Suprapubic skin (tissue), 4 donors: Measurements from ENCODE around the gene DPYSL5. TPM values are rescaled to one million over a fixed set of nuclear protein-coding genes. Genes with fewer than 3 reads are reported as not detected.

ENCODE experiments used
- DNase-seq, 2 donors: peaks; one replicate each; pipeline ENCODE4 v3.0.0-alpha.2; 2019; ENCODE audit warnings: low spot score in 2 of 2
- H3K27ac ChIP-seq: fragments of 200-600 bp; sonication (generic); one replicate; pipeline ENCODE4 v1.5.1; 2019
- H3K27me3 ChIP-seq: fragments of 200-600 bp; sonication (generic); one replicate; pipeline ENCODE4 v1.5.1; 2019
- H3K36me3 ChIP-seq: fragments of 200-600 bp; sonication (generic); one replicate; pipeline ENCODE4 v1.5.1; 2019
- H3K4me1 ChIP-seq: fragments of 200-600 bp; sonication (generic); one replicate; pipeline ENCODE4 v1.5.1; 2019
- H3K4me3 ChIP-seq: fragments of 200-600 bp; sonication (generic); one replicate; pipeline ENCODE4 v1.5.1; 2019; ENCODE audit warnings: mild to moderate bottlenecking
- H3K9me3 ChIP-seq: fragments of 200-600 bp; sonication (generic); one replicate; pipeline ENCODE4 v1.5.1; 2019
- EP300 ChIP-seq: sonication (generic); formaldehyde crosslinking; IDR thresholded peaks from one replicate; pipeline ENCODE4 v1.6.1; 2017; ENCODE audit warnings: antibody characterized with exemption
- POLR2A ChIP-seq, 2 donors: fragments of 450-650 bp; IDR thresholded peaks; one replicate each; pipeline ENCODE4 v1.6.1; 2017; ENCODE audit warnings: antibody characterized with exemption in 2 of 2, mild to moderate bottlenecking in 2 of 2, moderate library complexity in 2 of 2
- POLR2AphosphoS5 ChIP-seq, 3 donors: sonication (generic); formaldehyde crosslinking; IDR thresholded peaks; one replicate each; pipeline ENCODE4 v1.6.1; 2017; ENCODE audit warnings: antibody characterized with exemption in 3 of 3
- whole genome bisulfite sequencing: methylation state at CpG from one replicate; pipeline ENCODE4 v1.1.5; 2018; 5-methylcytosine and 5-hydroxymethylcytosine counted together
- total RNA-seq, 4 donors: library from RNA; depleted of rRNA; stranded (reverse); fragments of >200 nt; gene quantifications; one replicate each; pipeline ENCODE4 v1.1.0, GENCODE V29; 2016
- TF ChIP-seq, protein P1 (sequence below), 2 donors: fragments of 200-600 bp in 1 of 2; fragments of 450-650 bp in 1 of 2; sonication (generic) in 1 of 2; IDR thresholded peaks; one replicate each; pipeline ENCODE4 v1.5.1; 2016 to 2019; ENCODE audit warnings: antibody characterized with exemption in 2 of 2, mild to moderate bottlenecking in 1 of 2, moderate library complexity in 1 of 2

DPYSL5 gene
- total RNA-seq, 4 donors from 2014 or later = not detected

DNA sequence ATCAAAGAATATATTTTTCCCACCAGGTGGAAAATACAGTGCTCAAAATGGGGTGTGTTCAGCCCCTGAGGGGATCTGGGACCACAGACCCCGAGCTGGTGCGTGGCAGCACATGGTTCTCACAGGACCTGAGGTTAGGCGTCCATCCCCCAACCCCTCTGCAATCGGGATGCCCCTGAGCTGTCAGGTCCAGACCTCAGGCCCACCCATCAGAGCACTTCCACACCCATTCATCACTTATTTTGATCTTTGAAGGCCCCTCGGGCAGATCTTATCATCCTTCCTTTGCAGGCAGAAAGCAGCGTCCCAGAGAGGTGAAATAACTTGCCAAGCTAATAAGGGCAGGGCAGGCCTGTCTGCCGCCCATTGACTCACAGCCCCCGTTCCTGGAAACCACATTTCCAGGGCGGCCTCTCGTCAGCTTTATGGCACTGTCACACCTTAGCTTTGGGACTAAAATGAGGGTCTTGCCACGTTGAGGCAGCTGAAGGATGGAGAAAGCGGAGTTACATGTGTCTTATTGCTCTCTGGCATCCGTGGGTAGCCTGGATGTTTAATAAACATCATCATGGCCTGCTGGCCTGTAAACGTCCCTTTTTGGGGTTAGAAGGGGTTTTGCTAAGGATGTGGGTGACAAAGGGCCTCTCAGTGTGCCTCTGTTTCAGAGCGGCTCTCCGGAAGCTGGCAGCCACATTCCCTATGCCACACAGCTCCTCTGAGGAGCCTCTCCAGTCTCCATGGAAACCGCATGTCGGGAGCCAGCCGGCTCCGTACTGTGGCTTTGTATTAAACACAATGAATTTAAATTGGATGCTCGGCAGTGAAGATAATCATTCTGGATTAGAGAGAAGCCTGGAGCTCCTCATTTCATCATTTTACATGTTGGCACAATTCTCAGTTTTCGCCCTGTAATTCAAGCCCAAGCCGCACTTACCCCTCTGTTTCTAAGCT, 64.3 kb downstream of the DPYSL5 start:
- no peaks in the 10 kb centered on the region for H3K36me3 ChIP-seq
- H3K27ac ChIP-seq = no peak overlapping the region
- no peak overlapping the region for H3K4me3 ChIP-seq
- no peak for DNase-seq
- 21% methylated on average over 22 of the region's 23 CpGs for WGBS
- no peaks in the 10 kb centered on the region for H3K9me3 ChIP-seq
- H3K4me1 ChIP-seq = peaks cover 5% of the 10 kb centered on the region
- H3K27me3 ChIP-seq = peaks cover 71% of the 10 kb centered on the region
- TF ChIP-seq, protein P1, sequence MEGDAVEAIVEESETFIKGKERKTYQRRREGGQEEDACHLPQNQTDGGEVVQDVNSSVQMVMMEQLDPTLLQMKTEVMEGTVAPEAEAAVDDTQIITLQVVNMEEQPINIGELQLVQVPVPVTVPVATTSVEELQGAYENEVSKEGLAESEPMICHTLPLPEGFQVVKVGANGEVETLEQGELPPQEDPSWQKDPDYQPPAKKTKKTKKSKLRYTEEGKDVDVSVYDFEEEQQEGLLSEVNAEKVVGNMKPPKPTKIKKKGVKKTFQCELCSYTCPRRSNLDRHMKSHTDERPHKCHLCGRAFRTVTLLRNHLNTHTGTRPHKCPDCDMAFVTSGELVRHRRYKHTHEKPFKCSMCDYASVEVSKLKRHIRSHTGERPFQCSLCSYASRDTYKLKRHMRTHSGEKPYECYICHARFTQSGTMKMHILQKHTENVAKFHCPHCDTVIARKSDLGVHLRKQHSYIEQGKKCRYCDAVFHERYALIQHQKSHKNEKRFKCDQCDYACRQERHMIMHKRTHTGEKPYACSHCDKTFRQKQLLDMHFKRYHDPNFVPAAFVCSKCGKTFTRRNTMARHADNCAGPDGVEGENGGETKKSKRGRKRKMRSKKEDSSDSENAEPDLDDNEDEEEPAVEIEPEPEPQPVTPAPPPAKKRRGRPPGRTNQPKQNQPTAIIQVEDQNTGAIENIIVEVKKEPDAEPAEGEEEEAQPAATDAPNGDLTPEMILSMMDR (IDR thresholded peaks at IDR 0.05) = no peak
- no peak for TF ChIP-seq EP300
- no peak for TF ChIP-seq POLR2AphosphoS5 (IDR thresholded peaks at IDR 0.05)
- no peak for TF ChIP-seq POLR2A (IDR thresholded peaks at IDR 0.05)

DNA sequence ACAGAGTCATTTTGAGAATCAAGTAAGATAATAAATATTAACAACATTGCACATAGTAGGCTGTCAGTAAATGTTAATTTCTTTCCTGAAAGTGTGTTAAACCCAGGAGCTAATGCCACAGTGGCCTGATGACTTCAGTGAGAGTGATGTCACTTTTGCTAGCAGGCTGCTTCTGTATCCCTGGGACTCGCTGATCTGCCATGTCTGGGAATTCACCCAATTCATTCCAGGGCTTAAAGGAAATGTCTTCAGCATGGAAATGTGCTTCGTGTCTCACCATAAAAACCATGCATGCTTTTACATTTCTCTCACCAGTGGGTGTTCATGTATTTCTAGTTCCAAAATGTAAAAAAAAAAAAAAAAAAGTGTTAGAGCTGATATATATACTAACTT, 65.7 kb downstream of the DPYSL5 start:
- TF ChIP-seq, protein P1 (IDR thresholded peaks at IDR 0.05) = no peak
- TF ChIP-seq EP300 (no peak), POLR2A (IDR thresholded peaks at IDR 0.05) (no peak), POLR2AphosphoS5 (IDR thresholded peaks at IDR 0.05) (no peak)
- H3K4me3 ChIP-seq = no peak overlapping the region
- no peaks in the 10 kb centered on the region for H3K36me3 ChIP-seq
- peaks cover 5% of the 10 kb centered on the region for H3K4me1 ChIP-seq
- H3K27ac ChIP-seq = no peak overlapping the region
- DNase-seq = no peak
- H3K9me3 ChIP-seq = no peaks in the 10 kb centered on the region
- 15% methylated on average over 2 of the region's 2 CpGs for WGBS
- H3K27me3 ChIP-seq = peaks cover 68% of the 10 kb centered on the region

DNA sequence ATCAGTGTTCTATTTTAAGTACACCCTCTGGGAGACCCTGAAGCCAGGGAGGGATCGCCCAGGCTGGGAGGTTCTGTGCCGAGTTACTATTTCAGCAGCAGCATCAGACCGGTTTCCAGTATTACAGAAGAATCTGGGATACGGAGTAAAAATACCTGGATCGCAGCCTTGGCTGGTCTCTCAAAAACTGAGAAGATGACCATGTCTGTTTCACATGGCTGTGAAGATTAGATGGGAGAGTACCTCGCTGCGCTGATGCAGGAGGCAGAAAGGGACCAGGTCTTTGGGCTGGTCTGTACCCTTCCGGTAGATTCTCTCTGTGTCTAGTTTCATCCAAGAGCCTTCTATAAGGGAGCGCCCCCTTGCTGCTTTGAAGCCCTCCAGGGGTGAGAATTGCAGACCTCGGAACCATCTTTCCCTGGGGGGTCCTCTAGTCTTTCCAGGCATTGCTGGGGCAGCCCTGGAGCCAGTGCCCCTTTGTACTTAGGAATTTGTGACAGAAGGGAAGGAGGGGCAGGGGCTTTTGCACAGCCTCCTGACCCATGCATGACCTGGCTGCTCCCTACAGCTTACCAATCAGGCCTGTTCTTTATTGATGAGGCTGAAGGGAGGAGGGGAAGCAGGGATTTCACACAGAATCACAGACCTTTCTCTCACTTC, 66.2 kb downstream of the DPYSL5 start:
- 55% methylated on average over 9 of the region's 10 CpGs for WGBS

DNA sequence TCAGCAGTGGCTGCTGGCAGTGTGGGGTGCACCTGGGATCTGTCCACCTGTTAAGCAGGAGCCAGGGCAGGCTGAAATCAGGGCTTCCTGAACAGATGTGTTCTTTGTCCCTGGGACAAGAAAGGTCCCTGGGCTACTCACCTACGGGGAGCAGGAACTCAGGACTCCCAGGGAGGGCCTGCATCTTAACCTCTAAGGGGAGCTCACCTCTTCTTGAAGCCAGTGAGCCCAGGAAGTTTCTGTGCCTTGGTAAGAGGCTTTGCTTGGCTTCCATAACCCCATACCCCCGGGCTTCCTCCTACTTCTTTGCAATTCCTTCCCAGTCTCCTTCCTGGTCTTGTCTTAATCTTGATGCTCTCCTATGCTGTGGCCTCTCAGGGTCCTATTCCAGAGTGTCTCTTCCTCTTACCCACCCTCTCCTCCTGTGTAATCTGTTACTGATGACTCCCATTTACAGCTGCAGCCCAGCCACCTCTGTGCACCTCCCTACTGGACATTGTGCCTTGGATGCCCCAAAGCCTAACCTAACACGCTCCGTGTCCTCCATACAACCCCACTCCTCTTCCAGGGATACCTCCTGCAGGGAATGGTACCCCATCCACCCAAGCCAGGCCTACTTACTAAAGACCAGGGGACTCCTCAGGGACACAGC, 66.9 kb downstream of the DPYSL5 start:
- no peak for TF ChIP-seq POLR2AphosphoS5 (IDR thresholded peaks at IDR 0.05)
- TF ChIP-seq EP300 = no peak
- Histone ChIP-seq H3K9me3 (no peaks in the 10 kb centered on the region), H3K4me3 (no peak overlapping the region), H3K27me3 (peaks cover 64% of the 10 kb centered on the region), H3K36me3 (no peaks in the 10 kb centered on the region), H3K4me1 (peaks cover 5% of the 10 kb centered on the region), H3K27ac (no peak overlapping the region)
- WGBS = 72% methylated on average over 4 of the region's 4 CpGs
- no peak for DNase-seq

More for the DNA sequence above, 66.2 kb downstream of the DPYSL5 start:
- Histone ChIP-seq H3K4me1 (peaks cover 5% of the 10 kb centered on the region), H3K36me3 (no peaks in the 10 kb centered on the region), H3K4me3 (no peak overlapping the region), H3K9me3 (no peaks in the 10 kb centered on the region), H3K27ac (no peak overlapping the region), H3K27me3 (peaks cover 67% of the 10 kb centered on the region)
- DNase-seq = no peak
- no peak for TF ChIP-seq POLR2A (IDR thresholded peaks at IDR 0.05)
- TF ChIP-seq, protein P1 (IDR thresholded peaks at IDR 0.05) = no peak

DNA sequence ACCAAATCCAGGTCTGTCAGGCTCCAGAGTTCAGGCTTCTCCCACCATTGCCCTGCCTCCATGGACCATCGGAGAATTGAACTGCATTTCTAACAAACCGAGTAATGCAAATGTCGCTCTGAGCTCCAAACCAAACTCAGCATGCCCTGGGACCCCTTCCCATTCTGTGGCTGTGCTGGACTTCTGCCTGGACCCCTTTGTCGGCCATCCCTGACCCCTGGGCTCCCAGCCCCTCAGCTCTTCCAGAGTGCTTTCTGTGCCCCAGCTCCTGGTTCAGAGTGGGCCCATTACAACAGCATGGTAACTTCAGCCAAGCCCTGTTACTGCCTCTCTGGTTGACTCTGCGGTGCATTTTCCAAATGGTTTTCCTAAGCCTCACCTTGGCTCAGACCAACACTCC, 67.4 kb downstream of the DPYSL5 start:
- no peak overlapping the region for H3K27ac ChIP-seq
- 96% methylated on average over 5 of the region's 5 CpGs for WGBS
- no peak overlapping the region for H3K4me3 ChIP-seq
- no peaks in the 10 kb centered on the region for H3K36me3 ChIP-seq
- peaks cover 5% of the 10 kb centered on the region for H3K4me1 ChIP-seq
- TF ChIP-seq, protein P1 (IDR thresholded peaks at IDR 0.05) = no peak
- TF ChIP-seq POLR2A (IDR thresholded peaks at IDR 0.05) = no peak
- no peaks in the 10 kb centered on the region for H3K9me3 ChIP-seq
- DNase-seq = no peak
- H3K27me3 ChIP-seq = peaks cover 64% of the 10 kb centered on the region
